Measurements from ENCODE around the gene CAMTA1.

Gene CAMTA1

GRCh38 chr1:7640920-7641585 lies 855.8 kb downstream of the CAMTA1 start:
- H3K27ac ChIP-seq (ENCODE audit: low read length) = no peak overlapping the region
- no peaks in the 10 kb centered on the region for H3K27me3 ChIP-seq (ENCODE audit: low read depth, low read length)
- no peaks in the 10 kb centered on the region for H3K4me1 ChIP-seq (ENCODE audit: control insufficient read depth in 1 of 2, insufficient read depth in 2 of 2, low read length in 2 of 2)
- no peaks in the 10 kb centered on the region for H3K36me3 ChIP-seq (ENCODE audit: control insufficient read depth in 1 of 2, insufficient read depth in 2 of 2, low read length in 2 of 2)
- H3K9me3 ChIP-seq (ENCODE audit: control insufficient read depth in 1 of 2, low read length in 2 of 2) = no peaks in the 10 kb centered on the region
- no peak overlapping the region for H3K4me3 ChIP-seq (ENCODE audit: low read depth in 1 of 2, low read length in 2 of 2)

- no peak overlapping the region for H3K4me3 ChIP-seq (ENCODE audit: low read depth in 1 of 2, low read length in 2 of 2)
- no peak overlapping the region for H3K27ac ChIP-seq (ENCODE audit: low read length)
- H3K4me1 ChIP-seq (ENCODE audit: control insufficient read depth in 1 of 2, insufficient read depth in 2 of 2, low read length in 2 of 2) = no peaks in the 10 kb centered on the region
Measured at GRCh38 chr1:7641587-7642417, 856.5 kb downstream of the CAMTA1 start.

GRCh38 chr1:7642418-7642704 lies 857.1 kb downstream of the CAMTA1 start:
- Histone ChIP-seq H3K27me3 (ENCODE audit: low read depth, low read length) (no peaks in the 10 kb centered on the region), H3K36me3 (ENCODE audit: control insufficient read depth in 1 of 2, insufficient read depth in 2 of 2, low read length in 2 of 2) (no peaks in the 10 kb centered on the region), H3K4me1 (ENCODE audit: control insufficient read depth in 1 of 2, insufficient read depth in 2 of 2, low read length in 2 of 2) (peaks cover 0 to 4% of the 10 kb centered on the region in 2 donors), H3K9me3 (ENCODE audit: control insufficient read depth in 1 of 2, low read length in 2 of 2) (no peaks in the 10 kb centered on the region), H3K27ac (ENCODE audit: low read length) (no peak overlapping the region), H3K4me3 (ENCODE audit: low read depth in 1 of 2, low read length in 2 of 2) (no peak overlapping the region)

More at GRCh38 chr1:7641587-7642417, 856.5 kb downstream of the CAMTA1 start:
- Histone ChIP-seq H3K27me3 (ENCODE audit: low read depth, low read length) (no peaks in the 10 kb centered on the region), H3K36me3 (ENCODE audit: control insufficient read depth in 1 of 2, insufficient read depth in 2 of 2, low read length in 2 of 2) (no peaks in the 10 kb centered on the region), H3K9me3 (ENCODE audit: control insufficient read depth in 1 of 2, low read length in 2 of 2) (no peaks in the 10 kb centered on the region)

GRCh38 chr1:7642781-7643529 lies 857.7 kb downstream of the CAMTA1 start:
- Histone ChIP-seq H3K27me3 (ENCODE audit: low read depth, low read length) (no peaks in the 10 kb centered on the region), H3K36me3 (ENCODE audit: control insufficient read depth in 1 of 2, insufficient read depth in 2 of 2, low read length in 2 of 2) (no peaks in the 10 kb centered on the region), H3K27ac (ENCODE audit: low read length) (no peak overlapping the region), H3K9me3 (ENCODE audit: control insufficient read depth in 1 of 2, low read length in 2 of 2) (no peaks in the 10 kb centered on the region), H3K4me3 (ENCODE audit: low read depth in 1 of 2, low read length in 2 of 2) (no peak overlapping the region), H3K4me1 (ENCODE audit: control insufficient read depth in 1 of 2, insufficient read depth in 2 of 2, low read length in 2 of 2) (peaks cover 0 to 5% of the 10 kb centered on the region in 2 donors)

- H3K36me3 ChIP-seq (ENCODE audit: control insufficient read depth in 1 of 2, insufficient read depth in 2 of 2, low read length in 2 of 2) = no peaks in the 10 kb centered on the region
- no peaks in the 10 kb centered on the region for H3K27me3 ChIP-seq (ENCODE audit: low read depth, low read length)
- H3K4me1 ChIP-seq (ENCODE audit: control insufficient read depth in 1 of 2, insufficient read depth in 2 of 2, low read length in 2 of 2) = peaks cover 0 to 6% of the 10 kb centered on the region in 2 donors
- no peak overlapping the region for H3K27ac ChIP-seq (ENCODE audit: low read length)
- no peak overlapping the region for H3K4me3 ChIP-seq (ENCODE audit: low read depth in 1 of 2, low read length in 2 of 2)
- no peaks in the 10 kb centered on the region for H3K9me3 ChIP-seq (ENCODE audit: control insufficient read depth in 1 of 2, low read length in 2 of 2)
Measured at GRCh38 chr1:7643530-7643929, 858.3 kb downstream of the CAMTA1 start.

- H3K27ac ChIP-seq (ENCODE audit: low read length) = no peak overlapping the region
- no peaks in the 10 kb centered on the region for H3K36me3 ChIP-seq (ENCODE audit: control insufficient read depth in 1 of 2, insufficient read depth in 2 of 2, low read length in 2 of 2)
- H3K9me3 ChIP-seq (ENCODE audit: control insufficient read depth in 1 of 2, low read length in 2 of 2) = no peaks in the 10 kb centered on the region
- no peaks in the 10 kb centered on the region for H3K27me3 ChIP-seq (ENCODE audit: low read depth, low read length)
- H3K4me3 ChIP-seq (ENCODE audit: low read depth in 1 of 2, low read length in 2 of 2) = no peak overlapping the region
- H3K4me1 ChIP-seq (ENCODE audit: control insufficient read depth in 1 of 2, insufficient read depth in 2 of 2, low read length in 2 of 2) = peaks cover 0 to 12% of the 10 kb centered on the region in 2 donors
Measured at GRCh38 chr1:7644086-7644485, 858.8 kb downstream of the CAMTA1 start.

- Histone ChIP-seq H3K27me3 (ENCODE audit: low read depth, low read length) (no peaks in the 10 kb centered on the region), H3K36me3 (ENCODE audit: control insufficient read depth in 1 of 2, insufficient read depth in 2 of 2, low read length in 2 of 2) (no peaks in the 10 kb centered on the region), H3K9me3 (ENCODE audit: control insufficient read depth in 1 of 2, low read length in 2 of 2) (no peaks in the 10 kb centered on the region), H3K4me3 (ENCODE audit: low read depth in 1 of 2, low read length in 2 of 2) (no peak overlapping the region), H3K4me1 (ENCODE audit: control insufficient read depth in 1 of 2, insufficient read depth in 2 of 2, low read length in 2 of 2) (peaks cover 0 to 12% of the 10 kb centered on the region in 2 donors), H3K27ac (ENCODE audit: low read length) (no peak overlapping the region)
Measured at GRCh38 chr1:7644961-7645750, 859.9 kb downstream of the CAMTA1 start.

GRCh38 chr1:7645751-7646048 lies 860.4 kb downstream of the CAMTA1 start:
- Histone ChIP-seq H3K4me1 (ENCODE audit: control insufficient read depth in 1 of 2, insufficient read depth in 2 of 2, low read length in 2 of 2) (peaks cover 0 to 12% of the 10 kb centered on the region in 2 donors), H3K27me3 (ENCODE audit: low read depth, low read length) (no peaks in the 10 kb centered on the region), H3K9me3 (ENCODE audit: control insufficient read depth in 1 of 2, low read length in 2 of 2) (no peaks in the 10 kb centered on the region), H3K36me3 (ENCODE audit: control insufficient read depth in 1 of 2, insufficient read depth in 2 of 2, low read length in 2 of 2) (no peaks in the 10 kb centered on the region), H3K4me3 (ENCODE audit: low read depth in 1 of 2, low read length in 2 of 2) (no peak overlapping the region), H3K27ac (ENCODE audit: low read length) (no peak overlapping the region)

- no peaks in the 10 kb centered on the region for H3K36me3 ChIP-seq (ENCODE audit: control insufficient read depth in 1 of 2, insufficient read depth in 2 of 2, low read length in 2 of 2)
- H3K27me3 ChIP-seq (ENCODE audit: low read depth, low read length) = no peaks in the 10 kb centered on the region
- no peak overlapping the region for H3K27ac ChIP-seq (ENCODE audit: low read length)
- H3K9me3 ChIP-seq (ENCODE audit: control insufficient read depth in 1 of 2, low read length in 2 of 2) = no peaks in the 10 kb centered on the region
- H3K4me3 ChIP-seq (ENCODE audit: low read depth in 1 of 2, low read length in 2 of 2) = no peak overlapping the region
- peaks cover 0 to 12% of the 10 kb centered on the region in 2 donors for H3K4me1 ChIP-seq (ENCODE audit: control insufficient read depth in 1 of 2, insufficient read depth in 2 of 2, low read length in 2 of 2)
Measured at GRCh38 chr1:7646164-7646563, 860.9 kb downstream of the CAMTA1 start.

GRCh38 chr1:7646981-7647901 lies 862.0 kb downstream of the CAMTA1 start:
- peaks cover 0 to 12% of the 10 kb centered on the region in 2 donors for H3K4me1 ChIP-seq (ENCODE audit: control insufficient read depth in 1 of 2, insufficient read depth in 2 of 2, low read length in 2 of 2)
- H3K27me3 ChIP-seq (ENCODE audit: low read depth, low read length) = no peaks in the 10 kb centered on the region
- H3K4me3 ChIP-seq (ENCODE audit: low read depth in 1 of 2, low read length in 2 of 2) = no peak overlapping the region
- no peaks in the 10 kb centered on the region for H3K36me3 ChIP-seq (ENCODE audit: control insufficient read depth in 1 of 2, insufficient read depth in 2 of 2, low read length in 2 of 2)
- no peaks in the 10 kb centered on the region for H3K9me3 ChIP-seq (ENCODE audit: control insufficient read depth in 1 of 2, low read length in 2 of 2)
- no peak overlapping the region for H3K27ac ChIP-seq (ENCODE audit: low read length)

Measured in muscle layer of duodenum (tissue), 2 donors.